ENCODE results near the gene PTPN7. TPM values are rescaled to one million over a fixed set of nuclear protein-coding genes. Genes with fewer than 3 reads are reported as not detected.

Gene PTPN7
- polyA plus RNA-seq, 1 of the 3 experiments (the other 2 are of a cell fraction), result not detected

DNA sequence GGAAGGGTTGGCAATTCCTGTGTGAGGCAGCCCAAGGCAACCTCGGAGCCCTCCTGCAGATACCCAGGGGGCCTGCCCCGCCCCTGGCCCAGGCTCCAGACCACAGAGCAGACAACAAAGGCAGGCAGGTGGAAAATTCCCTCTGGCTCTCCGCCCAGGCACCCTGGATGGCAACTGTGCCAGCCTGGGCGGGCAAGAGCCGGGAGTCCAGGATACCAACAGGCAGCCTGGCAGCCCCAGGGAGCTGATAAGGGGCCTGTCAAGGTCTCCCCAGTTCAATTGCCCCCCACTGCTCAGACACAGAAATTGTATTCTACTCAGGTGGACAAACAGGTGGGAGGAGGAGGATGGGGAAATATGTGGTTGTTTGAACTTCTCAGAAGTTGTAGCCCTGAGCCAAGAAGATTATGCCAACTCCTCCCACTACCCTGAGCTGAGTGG lies 53.1 kb downstream of the PTPN7 start (continued):
- no peak for TF ChIP-seq TAF1 (IDR thresholded peaks at IDR 0.05; ENCODE audit: borderline replicate concordance, low read depth, low read length)
- TF ChIP-seq MXI1 (IDR thresholded peaks at IDR 0.05; ENCODE audit: low read depth, low read length), result no peak
- TF ChIP-seq FOXJ3 (CRISPR knock-in tag; IDR thresholded peaks at IDR 0.05), result no peak
- no peak for TF ChIP-seq TCF12 (IDR thresholded peaks at IDR 0.05)
- no peak for TF ChIP-seq USF2 (IDR thresholded peaks at IDR 0.05; ENCODE audit: borderline replicate concordance, low read depth, low read length)
- TF ChIP-seq IRF3 (IDR thresholded peaks at IDR 0.05; ENCODE audit: low read depth, low read length), result no peak
- TF ChIP-seq NRF1 (IDR thresholded peaks at IDR 0.05; ENCODE audit: low read depth, low read length), result no peak
- no peak for TF ChIP-seq RAD21 (IDR thresholded peaks at IDR 0.05; ENCODE audit: low read length)
- TF ChIP-seq YY1 (IDR thresholded peaks at IDR 0.05; ENCODE audit: low read depth), result no peak
- TF ChIP-seq CHD2 (IDR thresholded peaks at IDR 0.05; ENCODE audit: low read length, partially characterized antibody), result no peak

DNA sequence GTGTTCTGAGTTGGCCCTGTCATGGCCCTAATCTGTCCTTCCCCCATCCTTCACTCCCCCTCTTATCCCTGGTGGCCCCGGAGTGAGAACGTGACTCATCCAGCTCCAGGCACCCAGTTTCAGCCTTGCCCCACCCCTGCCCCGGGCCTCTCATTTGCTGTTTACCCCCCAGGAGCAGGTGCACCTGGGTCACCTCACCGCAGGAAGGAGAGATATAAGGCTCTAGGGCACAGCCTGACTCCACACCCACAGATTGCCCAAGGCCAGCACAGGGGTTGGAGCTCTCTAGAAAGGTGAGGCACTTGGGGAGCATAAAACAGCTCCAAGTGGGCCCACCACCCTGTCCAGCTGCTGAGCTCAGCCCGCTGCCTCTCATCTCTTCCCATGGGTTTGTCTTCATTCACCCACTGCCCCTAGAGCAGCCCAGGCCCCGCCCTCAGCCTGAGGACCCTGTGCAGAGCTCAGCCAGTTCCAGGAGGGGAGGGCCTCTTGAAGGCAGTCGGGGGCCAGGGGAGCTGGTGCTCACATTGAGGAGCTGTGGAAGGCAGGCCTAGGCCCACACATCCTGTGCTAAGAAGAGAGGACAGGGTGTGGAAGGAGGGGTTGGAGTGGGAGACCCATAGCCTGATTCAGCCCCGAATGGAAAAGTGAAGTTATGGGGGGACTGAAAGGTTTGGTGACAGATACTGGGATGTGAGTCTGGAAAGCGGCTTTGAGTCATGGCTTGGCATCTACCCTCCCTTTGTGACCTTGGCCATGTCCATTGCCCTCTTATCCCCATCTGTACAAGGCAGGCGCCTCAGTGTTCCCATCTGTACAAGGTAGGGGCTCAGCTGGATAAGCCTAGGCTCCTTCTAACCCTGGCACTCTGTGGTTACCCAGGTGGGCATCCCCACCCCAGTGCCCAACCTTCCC lies 53.8 kb downstream of the PTPN7 start:
- no peak overlapping the region for H3K4me3 ChIP-seq (ENCODE audit: low read depth in 2 of 2, low read length in 1 of 2)
- ChIA-PET POLR2A (no interaction called here), CTCF (interaction anchor here (0.8 to 5.7 kb wide), 8 partner anchors 14 to 211 kb away, joined by 3 to 52 read pairs (median 5); partner anchors contain the start of genes ELF3 and GPR37L1)
- no peaks in the 10 kb centered on the region for H4K20me1 ChIP-seq (ENCODE audit: insufficient read depth)
- H3K79me2 ChIP-seq (ENCODE audit: insufficient read depth), result no peaks in the 10 kb centered on the region
- H3K27ac ChIP-seq (ENCODE audit: low read depth in 2 of 2, low read length in 1 of 2), result no peak overlapping the region
- no peaks in the 10 kb centered on the region for H3K9me3 ChIP-seq
- no peaks in the 10 kb centered on the region for H3F3A ChIP-seq (replicated peaks; ENCODE audit: insufficient read depth)
- H3K4me1 ChIP-seq (ENCODE audit: control insufficient read depth in 1 of 2, insufficient read depth in 2 of 2, low read depth in 1 of 2, low read length in 1 of 2), result peaks cover 0 to 10% of the 10 kb centered on the region in 2 experiments; a peak in 1 of 4 replicates
- no peaks in the 10 kb centered on the region for H3K9me2 ChIP-seq
- no peaks in the 10 kb centered on the region for H3K36me3 ChIP-seq (replicated peaks in 1 of 2; ENCODE audit: control insufficient read depth in 1 of 2, insufficient read depth in 2 of 2, low read length in 1 of 2)
- H3K9ac ChIP-seq, result no peak overlapping the region
- H3K27me3 ChIP-seq (ENCODE audit: insufficient read depth), result no peaks in the 10 kb centered on the region
- no peak overlapping the region for H3K4me2 ChIP-seq
- H2AFZ ChIP-seq (ENCODE audit: low read depth), result no peak overlapping the region
- WGBS (ENCODE audit: low lambda C conversion rate), result 69% methylated on average over 8 of the region's 10 CpGs
- no peak for DNase-seq
- TF ChIP-seq RAD21 (IDR thresholded peaks at IDR 0.05; ENCODE audit: low read length), result no peak
- no peak for TF ChIP-seq SMC3 (IDR thresholded peaks at IDR 0.05; ENCODE audit: low read depth, low read length)
- no peak for TF ChIP-seq NFIC (IDR thresholded peaks at IDR 0.05; ENCODE audit: borderline replicate concordance)
- TF ChIP-seq MXI1 (IDR thresholded peaks at IDR 0.05; ENCODE audit: low read depth, low read length), result no peak
- TF ChIP-seq POLR2AphosphoS5 (IDR thresholded peaks at IDR 0.05; ENCODE audit: low read depth, low read length), result no peak
- TF ChIP-seq, protein P1, sequence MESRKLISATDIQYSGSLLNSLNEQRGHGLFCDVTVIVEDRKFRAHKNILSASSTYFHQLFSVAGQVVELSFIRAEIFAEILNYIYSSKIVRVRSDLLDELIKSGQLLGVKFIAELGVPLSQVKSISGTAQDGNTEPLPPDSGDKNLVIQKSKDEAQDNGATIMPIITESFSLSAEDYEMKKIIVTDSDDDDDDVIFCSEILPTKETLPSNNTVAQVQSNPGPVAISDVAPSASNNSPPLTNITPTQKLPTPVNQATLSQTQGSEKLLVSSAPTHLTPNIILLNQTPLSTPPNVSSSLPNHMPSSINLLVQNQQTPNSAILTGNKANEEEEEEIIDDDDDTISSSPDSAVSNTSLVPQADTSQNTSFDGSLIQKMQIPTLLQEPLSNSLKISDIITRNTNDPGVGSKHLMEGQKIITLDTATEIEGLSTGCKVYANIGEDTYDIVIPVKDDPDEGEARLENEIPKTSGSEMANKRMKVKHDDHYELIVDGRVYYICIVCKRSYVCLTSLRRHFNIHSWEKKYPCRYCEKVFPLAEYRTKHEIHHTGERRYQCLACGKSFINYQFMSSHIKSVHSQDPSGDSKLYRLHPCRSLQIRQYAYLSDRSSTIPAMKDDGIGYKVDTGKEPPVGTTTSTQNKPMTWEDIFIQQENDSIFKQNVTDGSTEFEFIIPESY (IDR thresholded peaks at IDR 0.05; ENCODE audit: borderline replicate concordance, low read depth), result no peak
- no peak for TF ChIP-seq TAF1 (IDR thresholded peaks at IDR 0.05; ENCODE audit: borderline replicate concordance, low read depth, low read length)
- no peak for TF ChIP-seq SIN3A (IDR thresholded peaks at IDR 0.05; ENCODE audit: borderline replicate concordance, low read depth, low read length)
- TF ChIP-seq EP300 (IDR thresholded peaks at IDR 0.05; ENCODE audit: borderline replicate concordance in 1 of 2, low read depth in 1 of 2, low read length in 1 of 2), result no peak
- no peak for TF ChIP-seq JUND (IDR thresholded peaks at IDR 0.05)
- no peak for TF ChIP-seq REST (IDR thresholded peaks at IDR 0.05; ENCODE audit: low read depth, low read length)
- TF ChIP-seq TCF12 (IDR thresholded peaks at IDR 0.05), result no peak
- no peak for TF ChIP-seq USF2 (IDR thresholded peaks at IDR 0.05; ENCODE audit: borderline replicate concordance, low read depth, low read length)
- no peak for TF ChIP-seq IRF3 (IDR thresholded peaks at IDR 0.05; ENCODE audit: low read depth, low read length)
- no peak for TF ChIP-seq ELF1 (IDR thresholded peaks at IDR 0.05)
